COLO668 (cell line): ENCODE results near the gene PPP6R3.

Experiments
- DNase-seq: peaks from one replicate; lab custom pipeline; 2025; ENCODE audit not compliant: unreplicated experiment; lab: John Stamatoyannopoulos, UW

The PPP6R3 gene, protein sequence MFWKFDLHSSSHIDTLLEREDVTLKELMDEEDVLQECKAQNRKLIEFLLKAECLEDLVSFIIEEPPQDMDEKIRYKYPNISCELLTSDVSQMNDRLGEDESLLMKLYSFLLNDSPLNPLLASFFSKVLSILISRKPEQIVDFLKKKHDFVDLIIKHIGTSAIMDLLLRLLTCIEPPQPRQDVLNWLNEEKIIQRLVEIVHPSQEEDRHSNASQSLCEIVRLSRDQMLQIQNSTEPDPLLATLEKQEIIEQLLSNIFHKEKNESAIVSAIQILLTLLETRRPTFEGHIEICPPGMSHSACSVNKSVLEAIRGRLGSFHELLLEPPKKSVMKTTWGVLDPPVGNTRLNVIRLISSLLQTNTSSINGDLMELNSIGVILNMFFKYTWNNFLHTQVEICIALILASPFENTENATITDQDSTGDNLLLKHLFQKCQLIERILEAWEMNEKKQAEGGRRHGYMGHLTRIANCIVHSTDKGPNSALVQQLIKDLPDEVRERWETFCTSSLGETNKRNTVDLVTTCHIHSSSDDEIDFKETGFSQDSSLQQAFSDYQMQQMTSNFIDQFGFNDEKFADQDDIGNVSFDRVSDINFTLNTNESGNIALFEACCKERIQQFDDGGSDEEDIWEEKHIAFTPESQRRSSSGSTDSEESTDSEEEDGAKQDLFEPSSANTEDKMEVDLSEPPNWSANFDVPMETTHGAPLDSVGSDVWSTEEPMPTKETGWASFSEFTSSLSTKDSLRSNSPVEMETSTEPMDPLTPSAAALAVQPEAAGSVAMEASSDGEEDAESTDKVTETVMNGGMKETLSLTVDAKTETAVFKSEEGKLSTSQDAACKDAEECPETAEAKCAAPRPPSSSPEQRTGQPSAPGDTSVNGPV

DNA sequence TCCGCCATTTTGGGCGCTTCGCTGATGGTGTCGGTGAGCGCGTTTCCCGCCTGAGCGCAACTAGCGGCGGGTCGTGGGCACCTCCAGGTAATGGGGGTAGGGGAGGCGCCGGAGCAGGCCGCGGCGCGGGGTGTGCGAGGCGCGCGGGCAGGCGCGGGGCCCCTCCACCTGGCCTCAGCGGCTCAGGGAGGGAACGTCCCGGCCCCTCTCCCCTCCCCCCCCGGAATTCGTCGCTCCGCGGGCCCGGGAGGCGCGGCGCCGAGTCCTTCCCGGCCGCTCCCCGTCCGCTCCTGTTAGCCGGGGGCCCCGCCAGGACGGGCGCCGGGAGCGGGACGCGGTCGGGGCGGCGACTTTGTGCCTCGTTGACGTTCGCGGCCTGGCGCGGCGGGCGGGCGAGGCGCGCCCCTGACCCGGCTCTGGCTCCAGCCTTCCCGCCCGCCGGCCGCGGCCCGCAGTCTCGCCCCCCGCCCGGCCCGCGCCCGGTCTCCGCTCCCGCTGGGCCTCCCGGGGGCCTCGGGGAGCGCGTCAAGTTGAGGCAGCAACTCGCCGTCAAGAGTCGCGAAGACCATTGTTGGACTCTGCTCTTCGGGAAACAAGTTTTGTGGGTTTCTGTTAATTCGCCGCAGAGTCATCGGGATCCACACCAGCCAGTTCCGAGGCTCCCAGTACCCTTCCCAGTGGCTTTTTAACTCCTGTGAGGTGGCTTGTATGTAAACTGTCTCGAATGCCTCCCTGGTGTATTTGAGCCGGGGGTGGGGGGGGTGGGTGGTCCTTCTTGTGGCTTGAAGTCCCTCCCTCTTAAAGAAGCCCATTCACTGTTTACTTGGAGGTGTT lies at the start of gene PPP6R3:
Gene PPP6R3 (plus strand): TSS at position 12 of the 834 bp plus-strand sequence. CDS start 76,913 bp downstream, outside the sequence.
- no peak for DNase-seq

DNA sequence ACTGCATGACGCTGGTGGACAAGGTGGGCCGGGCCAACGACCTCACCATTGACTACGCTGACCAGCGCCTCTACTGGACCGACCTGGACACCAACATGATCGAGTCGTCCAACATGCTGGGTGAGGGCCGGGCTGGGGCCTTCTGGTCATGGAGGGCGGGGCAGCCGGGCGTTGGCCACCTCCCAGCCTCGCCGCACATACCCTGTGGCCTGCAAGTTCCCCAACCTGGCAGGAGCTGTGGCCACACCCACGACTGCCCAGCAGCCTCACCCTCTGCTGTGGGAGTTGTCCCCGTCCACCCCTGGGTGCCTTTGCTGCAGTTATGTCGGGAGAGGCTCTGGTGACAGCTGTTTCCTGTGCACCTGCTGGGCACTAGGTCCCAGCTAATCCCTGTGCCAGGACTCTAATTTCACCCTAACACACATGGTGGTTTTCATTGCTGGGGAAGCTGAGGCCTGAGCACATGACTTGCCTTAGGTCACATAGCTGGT lies 49.0 kb upstream of the PPP6R3 start:
- peak; percentile 76 for DNase-seq

DNA sequence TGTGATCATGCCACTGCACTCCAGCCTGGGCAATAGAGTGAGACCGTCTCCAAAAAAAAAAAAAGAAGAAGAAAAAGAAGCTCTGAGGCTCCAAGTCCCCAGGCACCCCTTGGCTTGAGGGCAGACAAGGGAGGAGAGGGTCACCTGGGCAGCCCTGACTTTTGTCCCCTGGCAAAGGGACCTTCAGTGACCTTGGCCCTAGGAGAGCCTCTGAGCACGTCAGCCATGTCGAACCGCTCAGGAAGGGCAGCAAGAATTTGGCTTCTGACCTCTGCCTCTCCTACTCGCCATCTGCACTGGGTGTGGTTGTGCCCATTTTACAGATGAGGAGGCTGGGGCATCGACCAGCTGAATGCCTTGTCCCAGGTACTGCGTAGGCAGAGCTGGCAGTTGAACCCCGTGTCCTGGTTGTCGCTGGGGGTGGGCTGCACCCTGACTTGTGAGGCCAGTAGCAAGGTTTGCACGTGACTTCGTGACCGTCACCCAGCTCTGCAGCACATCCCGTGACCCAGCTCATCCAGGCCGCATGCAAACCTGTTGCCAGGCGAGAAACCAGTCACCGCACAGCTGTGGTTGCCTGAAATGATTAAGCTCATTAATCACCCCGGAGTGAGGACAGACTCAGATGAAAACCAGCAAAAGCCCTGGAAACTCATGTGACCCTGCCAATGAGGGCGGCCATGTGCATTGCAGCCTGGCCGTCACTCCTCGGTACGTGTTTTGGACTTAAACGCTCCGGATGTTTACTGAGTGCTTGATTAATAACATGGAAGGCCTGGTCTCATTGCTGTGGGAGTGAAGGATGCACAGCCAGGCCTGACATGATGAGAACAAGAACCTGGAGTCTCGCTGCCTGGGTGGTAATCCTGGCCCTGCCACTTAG lies 47.7 kb upstream of the PPP6R3 start:
- DNase-seq = no peak

DNA sequence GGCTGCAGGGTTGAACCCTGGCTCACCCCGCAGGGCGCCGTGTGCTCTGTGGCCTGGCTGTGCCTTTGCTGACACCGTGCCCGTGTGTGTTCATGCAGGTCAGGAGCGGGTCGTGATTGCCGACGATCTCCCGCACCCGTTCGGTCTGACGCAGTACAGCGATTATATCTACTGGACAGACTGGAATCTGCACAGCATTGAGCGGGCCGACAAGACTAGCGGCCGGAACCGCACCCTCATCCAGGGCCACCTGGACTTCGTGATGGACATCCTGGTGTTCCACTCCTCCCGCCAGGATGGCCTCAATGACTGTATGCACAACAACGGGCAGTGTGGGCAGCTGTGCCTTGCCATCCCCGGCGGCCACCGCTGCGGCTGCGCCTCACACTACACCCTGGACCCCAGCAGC lies 47.0 kb upstream of the PPP6R3 start:
- no peak for DNase-seq

DNA sequence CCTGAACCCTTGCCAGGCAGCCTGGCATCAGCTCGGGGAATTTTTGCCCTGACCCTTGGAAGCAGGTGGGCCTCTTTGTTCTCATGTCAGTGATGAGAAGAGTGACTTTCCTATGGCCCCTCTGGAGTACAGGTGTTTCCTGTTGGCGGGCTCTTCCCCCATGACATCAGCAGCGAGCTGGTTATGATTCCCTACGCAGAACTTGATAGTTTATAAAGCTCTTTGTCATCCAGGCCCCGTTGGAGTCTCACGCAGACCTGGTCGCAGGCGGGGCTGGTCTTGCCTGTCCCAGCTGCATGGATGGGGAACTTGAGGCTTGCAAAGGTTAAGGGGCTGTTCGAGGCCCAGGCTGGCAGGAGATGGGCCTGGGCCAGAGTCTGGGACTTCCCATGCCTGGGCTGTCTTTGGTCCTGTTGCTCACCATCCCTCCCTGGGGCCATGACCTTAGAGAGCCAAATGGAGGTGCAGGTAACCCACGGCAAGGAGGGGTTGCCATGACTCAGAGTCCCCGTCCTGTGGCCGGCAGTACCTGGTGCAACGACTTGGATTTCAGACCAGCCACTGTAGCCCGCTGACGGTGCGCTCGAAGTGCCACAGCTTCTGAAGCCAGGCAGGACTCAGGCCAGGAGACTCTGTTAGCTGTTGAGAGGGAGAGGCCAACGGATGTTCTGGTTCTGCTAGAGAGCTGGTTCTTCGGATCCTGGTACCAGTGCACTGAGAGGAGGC lies 45.9 kb upstream of the PPP6R3 start:
- no peak for DNase-seq

DNA sequence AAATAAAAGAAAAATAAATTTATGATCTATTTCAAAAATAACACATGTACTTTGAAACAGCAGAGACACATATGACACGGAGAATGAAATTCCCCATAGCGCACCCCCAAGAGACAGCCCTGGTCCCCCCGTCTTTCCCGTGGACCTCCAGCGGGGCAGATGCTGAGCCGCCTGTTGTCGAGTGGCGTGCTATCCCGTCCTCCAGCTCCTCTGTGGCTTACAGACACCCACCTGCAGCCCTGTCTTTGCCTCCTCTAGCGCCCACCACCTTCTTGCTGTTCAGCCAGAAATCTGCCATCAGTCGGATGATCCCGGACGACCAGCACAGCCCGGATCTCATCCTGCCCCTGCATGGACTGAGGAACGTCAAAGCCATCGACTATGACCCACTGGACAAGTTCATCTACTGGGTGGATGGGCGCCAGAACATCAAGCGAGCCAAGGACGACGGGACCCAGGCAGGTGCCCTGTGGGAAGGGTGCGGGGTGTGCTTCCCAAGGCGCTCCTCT lies 44.4 kb upstream of the PPP6R3 start:
- no peak for DNase-seq

DNA sequence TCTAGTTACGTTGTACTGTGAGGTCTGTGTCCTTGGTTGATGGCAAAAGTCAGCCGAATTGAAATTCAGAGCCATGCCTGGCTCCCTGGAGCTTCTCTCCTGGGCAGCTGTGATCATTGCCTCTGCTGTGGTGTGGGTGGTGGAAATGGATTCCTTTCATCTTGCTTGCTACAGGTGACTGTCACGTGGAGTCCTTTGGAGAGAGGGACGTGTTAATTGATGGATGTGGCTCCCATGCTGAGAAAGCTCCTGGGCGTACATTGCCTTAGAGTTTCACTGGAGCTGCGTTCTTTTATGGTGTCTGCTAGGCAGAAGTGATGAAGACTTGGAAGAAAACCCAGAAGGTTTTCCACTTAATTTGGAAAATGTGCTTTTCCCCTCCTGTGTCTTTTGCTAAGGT lies 41.9 kb upstream of the PPP6R3 start:
- no peak for DNase-seq

DNA sequence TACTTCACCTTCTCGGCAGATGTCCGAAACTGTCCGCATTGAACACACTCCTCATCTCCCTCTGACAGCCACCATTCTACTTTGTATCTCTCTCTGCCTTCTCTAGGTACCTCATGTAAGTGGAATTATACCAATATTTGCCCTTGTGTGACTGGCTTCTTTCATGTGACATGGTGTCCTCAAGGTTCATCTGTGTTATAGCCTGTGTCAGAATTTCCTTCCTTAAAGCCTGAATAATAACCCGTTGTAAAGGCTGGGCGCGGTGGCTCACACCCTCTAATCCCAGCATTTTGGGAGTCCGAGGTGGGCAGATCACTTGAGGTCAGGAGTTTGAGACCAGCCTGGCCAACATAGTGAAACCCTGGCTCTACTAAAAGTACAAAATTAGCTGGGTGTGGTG lies 40.4 kb upstream of the PPP6R3 start:
- DNase-seq = no peak

DNA sequence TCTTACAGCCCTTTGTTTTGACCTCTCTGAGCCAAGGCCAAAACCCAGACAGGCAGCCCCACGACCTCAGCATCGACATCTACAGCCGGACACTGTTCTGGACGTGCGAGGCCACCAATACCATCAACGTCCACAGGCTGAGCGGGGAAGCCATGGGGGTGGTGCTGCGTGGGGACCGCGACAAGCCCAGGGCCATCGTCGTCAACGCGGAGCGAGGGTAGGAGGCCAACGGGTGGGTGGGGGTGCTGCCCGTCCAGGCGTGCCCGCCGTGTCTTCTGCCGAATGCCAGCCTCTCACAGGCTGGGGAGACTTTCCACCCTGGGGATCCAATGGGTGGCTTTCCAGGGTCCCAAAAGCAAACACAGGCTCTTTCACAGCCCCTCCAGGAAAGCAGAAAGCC lies 37.1 kb upstream of the PPP6R3 start:
- DNase-seq = no peak

DNA sequence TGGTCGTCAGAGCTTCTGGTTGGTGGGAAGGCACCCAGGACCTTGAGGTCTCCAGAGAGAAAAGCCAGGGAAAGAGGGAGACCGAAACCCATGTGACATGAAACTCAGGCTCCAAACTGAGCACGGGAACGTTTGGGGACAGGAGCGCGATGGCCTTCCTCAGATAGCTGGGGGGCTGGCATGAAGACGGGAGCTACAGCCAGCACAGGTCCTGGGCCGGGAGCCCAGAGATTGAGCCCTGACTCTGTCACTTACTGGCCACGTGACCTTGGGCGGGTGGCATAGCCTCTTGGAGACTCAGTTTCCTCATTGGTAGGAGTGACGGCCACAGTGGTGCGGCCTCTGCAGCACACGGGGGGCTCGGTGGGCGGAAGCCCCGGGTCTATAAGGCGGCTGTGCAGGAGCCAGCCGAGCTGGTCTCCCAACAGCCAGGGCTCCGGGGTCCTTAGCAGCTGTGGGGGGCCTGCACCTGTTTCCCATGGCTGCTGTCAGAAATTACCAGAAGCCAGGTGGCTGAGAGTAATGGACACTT lies 36.4 kb upstream of the PPP6R3 start:
- no peak for DNase-seq

DNA sequence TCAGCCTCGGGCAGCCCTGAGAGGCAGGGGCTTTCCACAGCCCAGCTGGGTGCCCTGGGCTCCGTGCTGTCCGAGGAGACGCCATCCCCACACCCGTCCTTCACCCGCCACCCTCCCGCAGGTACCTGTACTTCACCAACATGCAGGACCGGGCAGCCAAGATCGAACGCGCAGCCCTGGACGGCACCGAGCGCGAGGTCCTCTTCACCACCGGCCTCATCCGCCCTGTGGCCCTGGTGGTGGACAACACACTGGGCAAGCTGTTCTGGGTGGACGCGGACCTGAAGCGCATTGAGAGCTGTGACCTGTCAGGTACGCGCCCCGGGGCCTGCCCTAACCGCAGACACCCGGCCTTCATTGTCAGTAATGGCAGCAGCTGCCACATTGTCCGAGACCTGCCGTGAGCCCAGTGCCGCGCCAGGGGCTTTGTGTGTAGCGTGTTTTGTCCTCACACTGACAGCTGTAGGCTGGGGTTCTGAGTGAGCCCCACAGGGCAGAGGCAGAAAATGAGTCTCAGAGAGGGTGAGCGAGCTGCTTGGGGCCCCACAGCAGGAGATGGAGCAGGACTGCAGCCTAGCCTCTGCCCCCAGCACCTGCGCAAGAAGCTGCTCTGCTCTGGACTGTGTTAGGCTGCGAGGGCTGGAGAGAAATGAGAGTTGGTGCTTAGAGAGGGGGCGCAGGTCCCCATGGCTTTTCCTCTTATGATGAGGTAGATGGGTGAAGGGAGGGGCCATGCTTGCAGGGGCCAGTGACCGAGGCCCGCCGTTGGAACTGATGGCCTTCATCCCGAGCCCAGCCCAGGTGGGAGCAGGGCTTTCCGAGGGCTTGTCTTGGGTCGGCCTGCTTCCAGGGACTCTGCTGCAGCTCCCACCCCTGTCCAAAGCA lies 35.3 kb upstream of the PPP6R3 start:
- DNase-seq = no peak

DNA sequence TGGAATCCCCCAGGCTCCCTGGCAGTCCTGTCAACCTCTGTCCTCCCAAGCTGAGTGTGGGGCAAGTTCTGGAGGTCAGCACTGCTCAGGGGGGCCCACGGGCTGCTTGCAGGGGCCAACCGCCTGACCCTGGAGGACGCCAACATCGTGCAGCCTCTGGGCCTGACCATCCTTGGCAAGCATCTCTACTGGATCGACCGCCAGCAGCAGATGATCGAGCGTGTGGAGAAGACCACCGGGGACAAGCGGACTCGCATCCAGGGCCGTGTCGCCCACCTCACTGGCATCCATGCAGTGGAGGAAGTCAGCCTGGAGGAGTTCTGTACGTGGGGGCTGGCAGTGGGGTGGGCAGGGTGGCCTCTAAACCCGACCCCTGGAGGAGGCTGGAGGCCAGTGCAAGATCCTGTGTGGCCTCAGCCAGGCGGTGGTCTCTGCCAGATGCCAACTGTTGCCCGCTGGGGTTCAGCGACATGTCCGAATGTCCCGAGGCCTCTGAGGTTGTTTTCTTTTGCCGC lies 34.6 kb upstream of the PPP6R3 start:
- DNase-seq = no peak

DNA sequence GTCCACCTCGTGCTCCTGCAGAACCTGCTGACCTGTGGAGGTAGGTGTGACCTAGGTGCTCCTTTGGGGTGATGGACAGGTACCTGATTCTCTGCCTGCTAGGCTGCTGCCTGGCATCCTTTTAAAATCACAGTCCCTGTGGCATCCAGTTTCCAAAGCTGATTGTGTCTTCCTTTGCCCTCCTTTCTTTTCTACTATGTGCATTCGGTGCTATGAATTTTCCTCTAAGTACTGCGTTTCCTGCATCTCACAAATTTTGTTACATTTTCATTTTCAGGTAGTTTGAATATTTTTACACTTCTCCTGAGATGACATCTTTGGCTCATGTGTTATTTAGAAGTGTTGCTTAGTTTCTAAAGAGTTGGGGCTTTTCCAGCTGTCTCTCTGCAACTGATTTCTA lies 30.9 kb upstream of the PPP6R3 start:
- DNase-seq = no peak

DNA sequence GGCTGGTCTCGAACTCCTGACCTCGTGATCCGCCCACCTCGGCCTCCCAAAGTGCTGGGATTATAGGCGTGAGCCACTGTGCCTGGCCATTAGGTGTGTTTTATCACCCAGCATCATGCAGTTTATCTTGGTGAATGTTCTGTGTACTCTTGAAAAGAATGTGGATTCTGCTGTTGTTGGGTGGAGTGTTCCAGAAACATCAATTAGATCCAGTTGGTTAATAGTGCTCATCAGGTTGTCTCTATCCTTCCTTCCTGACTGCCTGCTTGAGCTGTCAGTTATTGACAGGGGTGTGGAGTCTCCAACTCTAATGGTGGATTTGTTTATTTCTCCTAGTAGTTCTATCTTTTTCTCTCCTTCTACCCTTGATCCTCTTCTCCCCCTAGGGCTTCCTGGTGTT lies 30.2 kb upstream of the PPP6R3 start:
- DNase-seq = no peak

DNA sequence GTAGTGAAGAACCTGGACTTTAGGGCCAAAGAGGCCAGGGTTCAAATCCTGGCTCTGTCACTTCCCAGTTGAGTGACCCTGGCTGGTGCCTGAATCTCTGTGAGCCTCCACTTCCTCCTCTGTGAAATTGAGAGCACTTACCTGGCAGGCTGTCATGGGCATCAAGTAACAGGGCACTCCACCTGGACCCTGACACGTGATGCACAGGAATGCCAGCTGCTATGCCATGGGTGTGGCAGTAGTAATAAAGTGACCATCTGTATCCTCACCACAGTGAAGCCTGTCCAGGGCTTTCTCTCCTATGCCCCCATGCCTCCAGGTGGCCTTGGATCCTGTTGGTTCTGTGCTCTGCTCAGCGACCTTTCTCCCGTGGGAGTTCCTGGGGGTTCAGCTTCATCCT lies 29.8 kb upstream of the PPP6R3 start:
- DNase-seq = peak; percentile 62

DNA sequence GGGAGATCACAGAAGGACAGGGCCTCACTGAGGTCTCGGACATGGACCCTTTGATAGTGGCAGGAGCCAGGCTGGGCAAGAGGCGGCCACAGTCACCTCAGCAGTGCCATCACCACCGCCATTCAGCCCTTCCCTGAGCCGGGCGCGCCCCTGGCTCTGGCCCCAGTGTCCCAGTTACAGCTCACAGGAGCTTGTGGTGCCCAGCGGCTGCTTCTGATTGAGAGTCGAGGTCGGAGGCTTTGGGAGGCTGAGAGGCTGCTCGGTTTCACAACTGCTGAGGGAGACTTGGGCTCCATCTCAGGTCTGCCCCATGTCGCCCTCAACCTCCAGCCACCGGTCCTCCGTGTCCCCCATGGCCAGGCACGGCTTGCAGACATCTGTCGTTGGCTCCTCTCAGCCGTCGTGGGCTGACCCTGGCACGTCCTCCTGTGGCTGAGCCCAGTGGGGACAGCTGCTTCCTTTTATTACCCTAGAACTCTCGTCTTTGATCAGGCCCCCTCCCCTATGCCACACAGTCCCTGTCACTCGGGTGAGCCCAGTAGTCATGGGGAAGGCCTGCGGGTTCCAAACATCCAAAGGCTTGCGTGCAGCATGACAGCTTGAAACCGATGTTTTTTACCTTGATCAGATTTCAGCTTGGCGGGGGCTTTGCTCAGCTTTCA lies 28.4 kb upstream of the PPP6R3 start:
- DNase-seq = no peak

DNA sequence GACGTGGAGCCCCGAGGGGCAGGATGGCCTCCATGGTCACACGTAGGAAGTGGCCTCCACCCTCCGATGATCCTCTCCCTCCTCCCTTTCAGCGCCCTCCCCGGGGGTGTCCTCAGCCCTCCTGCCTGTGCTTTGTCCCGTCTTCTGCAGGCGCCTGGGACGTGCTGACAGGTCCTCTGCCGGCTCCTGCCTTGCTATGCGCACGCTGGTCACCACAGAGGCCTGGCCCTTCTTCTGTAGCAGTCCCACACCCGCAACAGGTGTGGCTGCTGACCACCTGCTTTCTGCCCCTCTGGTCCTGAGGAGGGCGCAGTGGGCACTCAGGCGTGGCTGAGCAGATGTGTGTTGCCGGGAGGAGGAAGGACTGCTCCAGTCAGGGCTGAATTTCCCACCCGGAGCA lies 27.7 kb upstream of the PPP6R3 start:
- DNase-seq = peak; percentile 40
